GM12878 (cell line): ENCODE data around the gene NRSN2. TPM values are rescaled to one million over a fixed set of nuclear protein-coding genes. Genes with fewer than 3 reads are reported as not detected.

Experiments
- BHLHE40 ChIP-seq, 2 experiments: fragments of 450-650 bp in 1 of 2; IDR thresholded peaks; 2 replicates each; pipeline ENCODE4 v1.6.1; 2011 to 2017; ENCODE audit warnings: low read depth in 2 of 2, borderline replicate concordance in 1 of 2, improper control_type of control experiment in 1 of 2, low read length in 1 of 2, mild to moderate bottlenecking in 1 of 2
- CEBPB ChIP-seq, 2 experiments: fragments of 150-350 bp in 1 of 2; IDR thresholded peaks; 2 replicates each; pipeline ENCODE4 v1.6.1; 2012 to 2014; ENCODE audit warnings: low read depth in 2 of 2, low read length in 2 of 2, borderline replicate concordance in 1 of 2, inconsistent platforms in 1 of 2
- CHD1 ChIP-seq: IDR thresholded peaks from 2 replicates; pipeline ENCODE4 v1.6.1; 2012; ENCODE audit warnings: low read depth, low read length, improper control_type of control experiment
- CHD4 ChIP-seq: fragments of 200-600 bp; sonication (generic); IDR thresholded peaks from 2 replicates; pipeline ENCODE4 v1.6.1; 2016; ENCODE audit warnings: mild to moderate bottlenecking
- ESRRA ChIP-seq: IDR thresholded peaks from 2 replicates; pipeline ENCODE4 v1.6.1; 2012; ENCODE audit warnings: mild to moderate bottlenecking, low read length, improper control_type of control experiment
- FOXK2 ChIP-seq: fragments of 450-650 bp; IDR thresholded peaks from 2 replicates; pipeline ENCODE4 v1.6.1; 2017; ENCODE audit warnings: mild to moderate bottlenecking, moderate library complexity
- HDAC2 ChIP-seq: fragments of 200-600 bp; sonication (generic); IDR thresholded peaks from 2 replicates; pipeline ENCODE4 v1.6.1; 2017
- KLF5 ChIP-seq: fragments of 450-650 bp; IDR thresholded peaks from 2 replicates; pipeline ENCODE4 v1.6.1; 2014; ENCODE audit warnings: mild to moderate bottlenecking; ENCODE audit not compliant: partially characterized antibody
- MEF2A ChIP-seq: IDR thresholded peaks from 2 replicates; pipeline ENCODE4 v1.6.1; 2011; ENCODE audit warnings: low read depth, mild to moderate bottlenecking, low read length, moderate library complexity; ENCODE audit not compliant: insufficient read depth
- NFYA ChIP-seq: IDR thresholded peaks from 2 replicates; pipeline ENCODE4 v1.6.1; 2011; ENCODE audit warnings: low read depth, mild to moderate bottlenecking, low read length, improper control_type of control experiment, borderline replicate concordance
- POLR2A ChIP-seq: IDR thresholded peaks from 2 replicates; pipeline ENCODE4 v1.6.1; 2011; ENCODE audit warnings: low read depth, mild to moderate bottlenecking, low read length
- RCOR1 ChIP-seq: conservative IDR thresholded peaks from 2 replicates; pipeline ENCODE4 v1.6.1; 2012; ENCODE audit warnings: low read depth, low read length, improper control_type of control experiment
- SIX5 ChIP-seq: IDR thresholded peaks from 2 replicates; pipeline ENCODE4 v1.6.1; 2011; ENCODE audit warnings: mild to moderate bottlenecking, low read depth, low read length, moderate library complexity; ENCODE audit not compliant: severe bottlenecking
- TCF3 ChIP-seq: IDR thresholded peaks from 2 replicates; pipeline ENCODE4 v1.6.1; 2012; ENCODE audit warnings: low read depth, mild to moderate bottlenecking, low read length, borderline replicate concordance; ENCODE audit not compliant: insufficient read depth
- YY1 ChIP-seq: IDR thresholded peaks from 2 replicates; pipeline ENCODE4 v1.6.1; 2011; ENCODE audit warnings: low read depth, mild to moderate bottlenecking, low read length
- ZNF207 ChIP-seq: fragments of 450-650 bp; IDR thresholded peaks from 2 replicates; pipeline ENCODE4 v1.6.1; 2014; ENCODE audit warnings: antibody characterized with exemption, mild to moderate bottlenecking, borderline replicate concordance
- polyA plus RNA-seq, 11 experiments: library from polyadenylated mRNA; depleted of rRNA in 4 of 11; unstranded in 6 of 11; stranded (reverse) in 5 of 11; fragments of >200 nt; fragmentation: Nextera tagmentation in 4 of 11; fragmentation: Illumina TruSeq in 1 of 11; extraction: Ambion mirVana in 4 of 11; extraction: Trizol in 1 of 11; gene quantifications; 1 replicate in 1 of 11; 2 replicates in 10 of 11; pipeline versions ENCODE4 v1.2.1 to v1.2.3, GENCODE V29; 2011 to 2016; ENCODE audit warnings: inconsistent platforms in 2 of 11, missing spikeins in 2 of 11, low read depth in 1 of 11
- total RNA-seq, 4 experiments: library from RNA; depleted of rRNA in 3 of 4; stranded (reverse); fragments of >200 nt in 3 of 4; fragmentation: Illumina TruSeq in 1 of 4; extraction: Trizol in 1 of 4; gene quantifications; 2 replicates each; pipeline versions ENCODE4 v1.2.1 to v1.2.3, GENCODE V29; 2013 to 2021
- TF ChIP-seq, protein P1 (sequence below): fragments of 150-350 bp; IDR thresholded peaks from 2 replicates; pipeline ENCODE4 v1.6.1; 2016; ENCODE audit warnings: low read depth, low read length
- TF ChIP-seq, protein P2 (sequence below): fragments of 450-650 bp; IDR thresholded peaks from 2 replicates; pipeline ENCODE4 v1.6.1; 2018; ENCODE audit warnings: borderline replicate concordance, mild to moderate bottlenecking; ENCODE audit not compliant: partially characterized antibody
- TF ChIP-seq, protein P3 (sequence below): fragments of 450-650 bp; IDR thresholded peaks from 2 replicates; pipeline ENCODE4 v1.6.1; 2017; ENCODE audit warnings: mild to moderate bottlenecking
- TF ChIP-seq, protein P4 (sequence below): fragments of 450-650 bp; IDR thresholded peaks from 2 replicates; pipeline ENCODE4 v1.6.1; 2014; ENCODE audit warnings: mild to moderate bottlenecking

Gene NRSN2
- total and polyA plus RNA-seq, 10 of the 15 experiments (the other 5 are each of a cell fraction or from before 2014, with no cell fraction given) = 6.2 to 32.4 (median 13.0) TPM

DNA sequence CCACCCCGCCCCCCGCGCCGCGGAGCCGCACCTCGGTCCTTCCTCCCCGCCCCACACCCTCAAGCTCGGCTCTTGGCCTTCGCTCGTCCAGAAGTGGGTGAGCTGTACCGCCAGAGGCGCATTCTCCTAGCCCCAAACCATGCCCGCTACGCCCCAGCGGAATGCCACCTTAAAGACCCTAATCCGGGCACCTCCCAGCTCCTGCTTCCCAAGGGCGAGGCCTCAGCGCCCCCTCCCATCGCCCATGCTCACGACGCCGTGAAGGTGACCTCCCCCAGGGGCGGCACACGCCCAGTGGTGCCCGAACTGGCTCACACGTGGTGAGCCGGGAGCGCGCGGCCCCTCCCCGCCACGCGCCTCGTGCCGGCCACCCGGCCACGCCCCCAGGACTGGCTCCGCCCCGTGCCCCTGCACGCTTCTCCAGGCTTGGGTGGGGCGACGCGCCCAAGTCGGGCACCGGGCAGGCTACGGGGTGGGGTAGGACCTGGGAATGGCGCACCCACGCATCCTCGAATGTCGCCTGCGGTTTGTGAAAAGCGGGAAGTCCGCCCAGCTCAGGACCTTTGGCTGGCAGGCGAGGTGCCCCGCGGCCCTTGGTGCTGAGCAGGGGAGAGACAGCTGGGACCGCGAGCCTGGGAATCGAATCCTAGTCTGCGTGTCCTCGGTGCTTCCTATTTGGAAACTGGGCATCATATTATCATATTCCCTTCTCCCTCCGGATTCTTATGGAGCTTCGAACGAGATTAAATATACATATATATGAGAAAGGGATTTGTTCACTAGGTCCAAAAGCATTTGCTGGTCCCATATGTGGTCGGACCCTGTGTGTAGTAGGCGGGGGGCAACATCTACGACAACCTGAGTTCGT is 22.5 kb upstream of the NRSN2 start (continued):
- TF ChIP-seq, protein P1, sequence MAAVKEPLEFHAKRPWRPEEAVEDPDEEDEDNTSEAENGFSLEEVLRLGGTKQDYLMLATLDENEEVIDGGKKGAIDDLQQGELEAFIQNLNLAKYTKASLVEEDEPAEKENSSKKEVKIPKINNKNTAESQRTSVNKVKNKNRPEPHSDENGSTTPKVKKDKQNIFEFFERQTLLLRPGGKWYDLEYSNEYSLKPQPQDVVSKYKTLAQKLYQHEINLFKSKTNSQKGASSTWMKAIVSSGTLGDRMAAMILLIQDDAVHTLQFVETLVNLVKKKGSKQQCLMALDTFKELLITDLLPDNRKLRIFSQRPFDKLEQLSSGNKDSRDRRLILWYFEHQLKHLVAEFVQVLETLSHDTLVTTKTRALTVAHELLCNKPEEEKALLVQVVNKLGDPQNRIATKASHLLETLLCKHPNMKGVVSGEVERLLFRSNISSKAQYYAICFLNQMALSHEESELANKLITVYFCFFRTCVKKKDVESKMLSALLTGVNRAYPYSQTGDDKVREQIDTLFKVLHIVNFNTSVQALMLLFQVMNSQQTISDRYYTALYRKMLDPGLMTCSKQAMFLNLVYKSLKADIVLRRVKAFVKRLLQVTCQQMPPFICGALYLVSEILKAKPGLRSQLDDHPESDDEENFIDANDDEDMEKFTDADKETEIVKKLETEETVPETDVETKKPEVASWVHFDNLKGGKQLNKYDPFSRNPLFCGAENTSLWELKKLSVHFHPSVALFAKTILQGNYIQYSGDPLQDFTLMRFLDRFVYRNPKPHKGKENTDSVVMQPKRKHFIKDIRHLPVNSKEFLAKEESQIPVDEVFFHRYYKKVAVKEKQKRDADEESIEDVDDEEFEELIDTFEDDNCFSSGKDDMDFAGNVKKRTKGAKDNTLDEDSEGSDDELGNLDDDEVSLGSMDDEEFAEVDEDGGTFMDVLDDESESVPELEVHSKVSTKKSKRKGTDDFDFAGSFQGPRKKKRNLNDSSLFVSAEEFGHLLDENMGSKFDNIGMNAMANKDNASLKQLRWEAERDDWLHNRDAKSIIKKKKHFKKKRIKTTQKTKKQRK = no peak
- TF ChIP-seq ZNF207 (no peak), FOXK2 (peak; percentile 52; the same call in 1 of the 2 replicates), MEF2A (no peak), SIX5 (no peak), KLF5 (peak; percentile 42), RCOR1 (no peak), CEBPB (IDR thresholded peaks at IDR 0.05; ENCODE audit: borderline replicate concordance in 1 of 2, low read depth in 2 of 2, low read length in 2 of 2) (no peak), POLR2A (peak; percentile 84), YY1 (peak; percentile 3; the same call in 1 of the 2 replicates), TCF3 (no peak), NFYA (no peak), CHD4 (no peak), BHLHE40 (IDR thresholded peaks at IDR 0.05; ENCODE audit: borderline replicate concordance in 1 of 2, low read depth in 2 of 2, low read length in 1 of 2) (peak; percentile 98 to 100), HDAC2 (no peak), ESRRA (peak; percentile 81; the same call in 1 of the 2 replicates), CHD1 (no peak)
- TF ChIP-seq, protein P2, sequence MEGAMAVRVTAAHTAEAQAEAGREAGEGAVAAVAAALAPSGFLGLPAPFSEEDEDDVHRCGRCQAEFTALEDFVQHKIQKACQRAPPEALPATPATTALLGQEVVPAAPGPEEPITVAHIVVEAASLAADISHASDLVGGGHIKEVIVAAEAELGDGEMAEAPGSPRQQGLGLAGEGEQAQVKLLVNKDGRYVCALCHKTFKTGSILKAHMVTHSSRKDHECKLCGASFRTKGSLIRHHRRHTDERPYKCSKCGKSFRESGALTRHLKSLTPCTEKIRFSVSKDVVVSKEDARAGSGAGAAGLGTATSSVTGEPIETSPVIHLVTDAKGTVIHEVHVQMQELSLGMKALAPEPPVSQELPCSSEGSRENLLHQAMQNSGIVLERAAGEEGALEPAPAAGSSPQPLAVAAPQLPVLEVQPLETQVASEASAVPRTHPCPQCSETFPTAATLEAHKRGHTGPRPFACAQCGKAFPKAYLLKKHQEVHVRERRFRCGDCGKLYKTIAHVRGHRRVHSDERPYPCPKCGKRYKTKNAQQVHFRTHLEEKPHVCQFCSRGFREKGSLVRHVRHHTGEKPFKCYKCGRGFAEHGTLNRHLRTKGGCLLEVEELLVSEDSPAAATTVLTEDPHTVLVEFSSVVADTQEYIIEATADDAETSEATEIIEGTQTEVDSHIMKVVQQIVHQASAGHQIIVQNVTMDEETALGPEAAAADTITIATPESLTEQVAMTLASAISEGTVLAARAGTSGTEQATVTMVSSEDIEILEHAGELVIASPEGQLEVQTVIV = no peak
- TF ChIP-seq, protein P3, sequence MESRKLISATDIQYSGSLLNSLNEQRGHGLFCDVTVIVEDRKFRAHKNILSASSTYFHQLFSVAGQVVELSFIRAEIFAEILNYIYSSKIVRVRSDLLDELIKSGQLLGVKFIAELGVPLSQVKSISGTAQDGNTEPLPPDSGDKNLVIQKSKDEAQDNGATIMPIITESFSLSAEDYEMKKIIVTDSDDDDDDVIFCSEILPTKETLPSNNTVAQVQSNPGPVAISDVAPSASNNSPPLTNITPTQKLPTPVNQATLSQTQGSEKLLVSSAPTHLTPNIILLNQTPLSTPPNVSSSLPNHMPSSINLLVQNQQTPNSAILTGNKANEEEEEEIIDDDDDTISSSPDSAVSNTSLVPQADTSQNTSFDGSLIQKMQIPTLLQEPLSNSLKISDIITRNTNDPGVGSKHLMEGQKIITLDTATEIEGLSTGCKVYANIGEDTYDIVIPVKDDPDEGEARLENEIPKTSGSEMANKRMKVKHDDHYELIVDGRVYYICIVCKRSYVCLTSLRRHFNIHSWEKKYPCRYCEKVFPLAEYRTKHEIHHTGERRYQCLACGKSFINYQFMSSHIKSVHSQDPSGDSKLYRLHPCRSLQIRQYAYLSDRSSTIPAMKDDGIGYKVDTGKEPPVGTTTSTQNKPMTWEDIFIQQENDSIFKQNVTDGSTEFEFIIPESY = no peak
- TF ChIP-seq, protein P4, sequence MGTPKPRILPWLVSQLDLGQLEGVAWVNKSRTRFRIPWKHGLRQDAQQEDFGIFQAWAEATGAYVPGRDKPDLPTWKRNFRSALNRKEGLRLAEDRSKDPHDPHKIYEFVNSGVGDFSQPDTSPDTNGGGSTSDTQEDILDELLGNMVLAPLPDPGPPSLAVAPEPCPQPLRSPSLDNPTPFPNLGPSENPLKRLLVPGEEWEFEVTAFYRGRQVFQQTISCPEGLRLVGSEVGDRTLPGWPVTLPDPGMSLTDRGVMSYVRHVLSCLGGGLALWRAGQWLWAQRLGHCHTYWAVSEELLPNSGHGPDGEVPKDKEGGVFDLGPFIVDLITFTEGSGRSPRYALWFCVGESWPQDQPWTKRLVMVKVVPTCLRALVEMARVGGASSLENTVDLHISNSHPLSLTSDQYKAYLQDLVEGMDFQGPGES = no peak
